Measurements from ENCODE around the gene ARRDC5. TPM values are rescaled to one million over a fixed set of nuclear protein-coding genes. Genes with fewer than 3 reads are reported as not detected.

ARRDC5 gene
- total RNA-seq, 1 experiment from 2014 or later: not detected

DNA sequence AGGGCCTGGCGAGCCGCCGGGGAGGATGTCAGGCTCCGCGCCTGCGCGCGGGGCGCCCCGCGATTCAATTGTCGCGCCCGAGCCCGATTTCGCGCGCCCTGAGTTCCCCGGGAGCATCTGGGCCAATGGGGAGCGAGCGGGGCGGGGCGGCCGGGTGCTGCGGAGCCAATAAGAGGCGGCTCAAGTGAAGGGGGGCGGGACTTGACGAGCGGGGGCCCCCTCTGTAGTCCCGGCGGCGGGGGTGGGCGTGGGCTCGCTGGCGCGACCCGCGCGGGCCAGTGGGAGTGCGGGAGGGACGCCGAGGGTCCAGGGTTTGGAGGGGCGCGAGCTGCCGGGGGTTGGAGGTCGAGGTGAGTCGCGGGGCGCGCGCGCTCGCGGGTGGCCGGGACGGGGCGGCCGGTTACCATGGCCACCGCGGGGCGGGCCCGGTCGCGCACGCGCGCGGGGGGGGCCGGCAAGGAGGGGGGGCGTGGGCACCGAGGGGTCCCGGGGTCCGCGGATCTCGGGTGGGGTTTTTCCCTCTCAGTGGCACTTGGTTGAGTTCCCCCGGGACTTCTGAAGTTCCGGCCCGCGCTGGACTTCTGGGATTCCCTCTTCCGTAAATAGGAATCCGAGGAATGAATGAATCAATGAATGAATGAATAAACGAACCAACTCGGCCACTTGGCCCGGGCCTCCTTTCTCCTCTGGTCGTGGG, 7.3 kb upstream of the ARRDC5 start:
- Histone ChIP-seq H3K27me3 (ENCODE audit: insufficient read depth, low read depth) (no peaks in the 10 kb centered on the region), H3F3A (ENCODE audit: insufficient read depth, low read depth) (peaks cover 37% of the 10 kb centered on the region), H3K4me1 (replicated peaks; ENCODE audit: insufficient read depth) (peaks cover 41% of the 10 kb centered on the region), H4K20me1 (ENCODE audit: insufficient read depth) (no peaks in the 10 kb centered on the region), H3K4me3 (peak overlapping the region; percentile 55), H3K36me3 (ENCODE audit: low read depth) (0 out of 2 replicates have a peak, but pooled peaks cover 3% of the 10 kb centered on the region), H3K4me2 (peak overlapping the region; percentile 89), H2AFZ (peak overlapping the region; percentile 74), H3K27ac (peak overlapping the region; percentile 84), H3K9me3 (ENCODE audit: insufficient read depth, low read depth) (no peaks in the 10 kb centered on the region), H3K9me2 (ENCODE audit: insufficient read depth) (no peaks in the 10 kb centered on the region), H3K79me2 (ENCODE audit: low read depth) (peaks cover 36% of the 10 kb centered on the region)
- DNase-seq: peak; percentile 72 to 85
- TF ChIP-seq, protein P1, sequence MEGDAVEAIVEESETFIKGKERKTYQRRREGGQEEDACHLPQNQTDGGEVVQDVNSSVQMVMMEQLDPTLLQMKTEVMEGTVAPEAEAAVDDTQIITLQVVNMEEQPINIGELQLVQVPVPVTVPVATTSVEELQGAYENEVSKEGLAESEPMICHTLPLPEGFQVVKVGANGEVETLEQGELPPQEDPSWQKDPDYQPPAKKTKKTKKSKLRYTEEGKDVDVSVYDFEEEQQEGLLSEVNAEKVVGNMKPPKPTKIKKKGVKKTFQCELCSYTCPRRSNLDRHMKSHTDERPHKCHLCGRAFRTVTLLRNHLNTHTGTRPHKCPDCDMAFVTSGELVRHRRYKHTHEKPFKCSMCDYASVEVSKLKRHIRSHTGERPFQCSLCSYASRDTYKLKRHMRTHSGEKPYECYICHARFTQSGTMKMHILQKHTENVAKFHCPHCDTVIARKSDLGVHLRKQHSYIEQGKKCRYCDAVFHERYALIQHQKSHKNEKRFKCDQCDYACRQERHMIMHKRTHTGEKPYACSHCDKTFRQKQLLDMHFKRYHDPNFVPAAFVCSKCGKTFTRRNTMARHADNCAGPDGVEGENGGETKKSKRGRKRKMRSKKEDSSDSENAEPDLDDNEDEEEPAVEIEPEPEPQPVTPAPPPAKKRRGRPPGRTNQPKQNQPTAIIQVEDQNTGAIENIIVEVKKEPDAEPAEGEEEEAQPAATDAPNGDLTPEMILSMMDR (conservative IDR thresholded peaks at IDR 0.05): no peak
- TF ChIP-seq EZH2 (IDR thresholded peaks at IDR 0.05; ENCODE audit: low read depth): no peak
- intact Hi-C loops (cut with micrococcal nuclease; ENCODE audit: unreplicated experiment): loop anchor here (5.0 to 10.0 kb wide), 2 partner anchors 62 to 195 kb away; no protein-coding TSS in a partner anchor
- no TSS peak for BruUV-seq (replicated peaks)
- POLR2A ChIA-PET (ENCODE audit: unreplicated experiment): no interaction called here
- CTCF ChIA-PET: no interaction called here

DNA sequence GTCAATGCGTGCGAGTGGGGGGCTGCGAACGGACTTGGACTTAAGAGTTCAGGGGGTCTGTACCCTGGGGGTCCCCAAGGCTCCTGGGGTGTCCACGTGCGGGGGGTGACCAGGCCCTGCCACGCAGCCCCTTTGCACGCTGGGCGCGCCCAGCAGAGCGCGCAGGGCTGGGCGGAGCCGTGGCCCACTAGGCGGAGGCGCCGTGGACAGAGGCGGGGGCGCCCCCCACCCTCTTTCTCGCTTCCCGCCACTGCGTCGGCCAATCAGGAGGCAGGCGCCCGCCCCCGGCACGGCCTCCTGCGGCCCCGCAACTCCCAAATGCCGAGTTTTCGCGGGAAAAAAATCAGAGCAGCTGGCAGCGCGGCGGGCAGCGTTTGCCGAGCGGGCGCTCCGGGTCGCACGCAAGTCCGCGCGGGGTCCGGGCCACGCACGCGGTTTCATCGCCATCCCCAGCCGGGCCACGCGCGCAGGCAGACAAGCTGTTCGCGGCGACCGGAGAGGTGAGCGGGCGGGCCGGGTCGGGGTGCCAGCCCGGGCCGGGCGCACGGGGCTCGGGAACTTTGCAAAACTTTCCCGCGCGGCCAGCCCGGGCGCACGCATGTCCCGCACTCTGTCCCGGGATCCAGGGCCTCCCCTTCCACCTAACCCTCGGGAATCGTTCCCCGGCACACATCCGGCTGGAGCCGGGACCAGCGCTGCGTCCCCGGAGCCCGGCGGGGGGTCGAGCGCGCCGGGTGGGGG, 6.6 kb upstream of the ARRDC5 start, which contains the start of gene UHRF1:
Gene UHRF1 (plus strand): TSS at position 346 of the 741 bp plus-strand sequence. CDS start 1,385 bp downstream, outside the sequence.
- Histone ChIP-seq H2AFZ (peak within 1 kb of the TSS; percentile 74), H3K4me1 (replicated peaks; ENCODE audit: insufficient read depth) (peaks cover 34% of the 10 kb centered on the region), H3K9me3 (ENCODE audit: insufficient read depth, low read depth) (no peaks in the 10 kb centered on the region), H3K27ac (peak within 1 kb of the TSS; percentile 84), H3K4me2 (peak within 1 kb of the TSS; percentile 89), H3K27me3 (ENCODE audit: insufficient read depth, low read depth) (no peaks in the 10 kb centered on the region), H3K79me2 (ENCODE audit: low read depth) (peaks cover 34% of the 10 kb centered on the region), H3K9me2 (ENCODE audit: insufficient read depth) (no peaks in the 10 kb centered on the region), H4K20me1 (ENCODE audit: insufficient read depth) (no peaks in the 10 kb centered on the region), H3K4me3 (peak within 1 kb of the TSS; percentile 55), H3K36me3 (ENCODE audit: low read depth) (0 out of 2 replicates have a peak, but pooled peaks cover 3% of the 10 kb centered on the region), H3F3A (ENCODE audit: insufficient read depth, low read depth) (peaks cover 30% of the 10 kb centered on the region)
- BruUV-seq (replicated peaks): TSS peak; percentile 32
- TF ChIP-seq EZH2 (IDR thresholded peaks at IDR 0.05; ENCODE audit: low read depth): no peak
- TF ChIP-seq, protein P1 (conservative IDR thresholded peaks at IDR 0.05): no peak
- intact Hi-C loops (cut with micrococcal nuclease; ENCODE audit: unreplicated experiment): no loop called here
- CTCF ChIA-PET: no interaction called here
- POLR2A ChIA-PET (ENCODE audit: unreplicated experiment): no interaction called here
- DNase-seq: peak in 1 of 2 experiments; percentile 30

DNA sequence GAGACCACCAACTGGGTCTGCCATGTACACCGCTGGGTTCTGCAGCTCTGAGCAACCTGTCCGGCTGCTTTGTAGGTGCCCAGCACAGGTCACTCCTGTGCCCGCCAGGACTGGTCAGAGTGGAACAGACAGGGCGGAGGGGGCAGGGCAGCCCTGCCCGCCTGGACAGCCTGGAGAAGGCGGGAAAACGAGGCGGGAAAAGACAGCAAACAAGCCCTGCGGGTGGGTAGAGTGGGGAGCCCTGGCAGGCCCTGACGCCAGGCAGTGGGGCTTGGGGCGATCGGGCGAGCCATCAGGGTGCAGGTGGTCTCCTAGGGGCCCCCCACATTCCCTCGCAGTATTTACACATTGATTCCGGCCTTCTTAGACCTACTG, 6.1 kb upstream of the ARRDC5 start:
- Histone ChIP-seq H3K27ac (no peak overlapping the region), H2AFZ (no peak overlapping the region), H3K79me2 (ENCODE audit: low read depth) (peaks cover 29% of the 10 kb centered on the region), H3K9me3 (ENCODE audit: insufficient read depth, low read depth) (no peaks in the 10 kb centered on the region), H4K20me1 (ENCODE audit: insufficient read depth) (no peaks in the 10 kb centered on the region), H3K4me2 (peak overlapping the region; percentile 89), H3K36me3 (ENCODE audit: low read depth) (0 out of 2 replicates have a peak, but pooled peaks cover 3% of the 10 kb centered on the region), H3K4me3 (peak overlapping the region; percentile 55; the same call in 1 of the 2 replicates), H3K4me1 (replicated peaks; ENCODE audit: insufficient read depth) (peaks cover 28% of the 10 kb centered on the region), H3K27me3 (ENCODE audit: insufficient read depth, low read depth) (no peaks in the 10 kb centered on the region), H3K9me2 (ENCODE audit: insufficient read depth) (no peaks in the 10 kb centered on the region), H3F3A (ENCODE audit: insufficient read depth, low read depth) (peaks cover 24% of the 10 kb centered on the region)
- ChIA-PET CTCF (interaction anchor here (0.6 kb wide), 1 partner anchor 38 kb away, joined by 3 read pairs; no protein-coding TSS in a partner anchor), POLR2A (ENCODE audit: unreplicated experiment) (no interaction called here)
- DNase-seq: peak in 1 of 2 experiments; percentile 26
- BruUV-seq (replicated peaks): no TSS peak
- no peak for TF ChIP-seq EZH2 (IDR thresholded peaks at IDR 0.05; ENCODE audit: low read depth)
- TF ChIP-seq, protein P1 (conservative IDR thresholded peaks at IDR 0.05): no peak
- intact Hi-C loops (cut with micrococcal nuclease; ENCODE audit: unreplicated experiment): no loop called here
